HCT116 (cell line): ENCODE measurements around the gene CDAN1. TPM values are rescaled to one million over a fixed set of nuclear protein-coding genes. Genes with fewer than 3 reads are reported as not detected.
A peak's percentile ranks its signal among the peaks of the same experiment; 100 is the strongest.

Experiments used
- ATAC-seq: fragments of 200-7000 bp; cut with Tn5 transposase; 2 replicates; pipeline ENCODE4 v1.9.1; 2020; ENCODE audit warnings: mild to moderate bottlenecking, moderate library complexity
- BruUV-seq: library from RNA; stranded (reverse); fragments of 400-500 nt; replicated peaks from 2 replicates; lab custom pipeline; 2021; lab: Mats Ljungman, UMichigan
- CTCF ChIA-PET: fragments of 300-600 bp; sonication (Branson Sonifier 250); formaldehyde crosslinking; loops from one replicate; lab custom pipeline; 2021; ENCODE audit warnings: antibody characterized with exemption; lab: Charles Lee
- POLR2A ChIA-PET: fragments of 300-600, 350-600 bp; sonication (Branson Sonifier 250); formaldehyde crosslinking; loops from one replicate; lab custom pipeline; 2021; ENCODE audit warnings: antibody characterized with exemption; lab: Charles Lee
- RAD21 ChIA-PET, 2 experiments: fragments of 300-600 bp; sonication (Branson Sonifier 250); formaldehyde crosslinking; loops; one replicate each; lab custom pipeline; 2023; ENCODE audit warnings: low total read pairs in 2 of 2; ENCODE audit not compliant: uncharacterized antibody in 2 of 2, unreplicated experiment in 2 of 2, low non-redundant PET in 1 of 2; lab: Charles Lee
- DNase-seq: peaks from one replicate; pipeline ENCODE4 v3.0.0-alpha.2; 2010; ENCODE audit warnings: low read depth, low spot score
- H2AFZ ChIP-seq: fragments of 200-600 bp; shearing (Covaris generic), sonication (generic); 2 replicates; pipeline ENCODE4 v1.6.1; 2017; ENCODE audit warnings: low read depth, mixed run types, mixed read lengths, antibody characterized with exemption, low read length; ENCODE audit not compliant: poor library complexity, severe bottlenecking
- H3K27ac ChIP-seq: 2 replicates; pipeline ENCODE4 v1.5.1; 2012; ENCODE audit warnings: low read depth, low read length
- H3K27me3 ChIP-seq: fragments of 200-600 bp; sonication (generic); 2 replicates; pipeline ENCODE4 v1.6.1; 2016; ENCODE audit warnings: mixed run types, low read length, mixed read lengths; ENCODE audit not compliant: insufficient read depth
- H3K36me3 ChIP-seq, 2 experiments: fragments of 200-500 bp in 1 of 2; fragments of 200-600 bp in 1 of 2; sonication (Bioruptor generic) in 1 of 2; sonication (generic) in 1 of 2; 2 replicates each; pipeline versions ENCODE4 v1.5.1 to v1.6.1; 2014 to 2016; ENCODE audit warnings: low read length in 2 of 2, inconsistent platforms in 1 of 2, mixed read lengths in 1 of 2, mixed run types in 1 of 2; ENCODE audit not compliant: insufficient read depth in 2 of 2, control insufficient read depth in 1 of 2
- H3K4me1 ChIP-seq, 2 experiments: fragments of 200-600 bp in 1 of 2; sonication (generic) in 1 of 2; 2 replicates each; pipeline versions ENCODE4 v1.5.1 to v1.6.1; 2012 to 2017; ENCODE audit warnings: low read length in 2 of 2, inconsistent platforms in 1 of 2, mild to moderate bottlenecking in 1 of 2, mixed read lengths in 1 of 2, mixed run types in 1 of 2, moderate library complexity in 1 of 2; ENCODE audit not compliant: insufficient read depth in 2 of 2, control insufficient read depth in 1 of 2
- H3K4me2 ChIP-seq: fragments of 200-600 bp; sonication (generic); 2 replicates; pipeline ENCODE4 v1.6.1; 2017; ENCODE audit warnings: mixed run types, low read length, mixed read lengths
- H3K4me3 ChIP-seq, 2 experiments: fragments of 200-600 bp in 1 of 2; sonication (generic) in 1 of 2; replicated peaks in 1 of 2; 2 replicates each; pipeline ENCODE4 v1.5.1; 2011 to 2016; ENCODE audit warnings: low read length in 2 of 2, control low read depth in 1 of 2, low read depth in 1 of 2, mild to moderate bottlenecking in 1 of 2, mixed read lengths in 1 of 2, mixed run types in 1 of 2
- H3K79me2 ChIP-seq: fragments of 200-600 bp; sonication (generic); 2 replicates; pipeline ENCODE4 v1.6.1; 2017; ENCODE audit warnings: mild to moderate bottlenecking, mixed run types, low read length, moderate library complexity, mixed read lengths; ENCODE audit not compliant: insufficient read depth
- H3K9ac ChIP-seq: fragments of 200-600 bp; sonication (generic); 2 replicates; pipeline ENCODE4 v1.6.1; 2016; ENCODE audit warnings: low read length, mixed read lengths
- H3K9me2 ChIP-seq: fragments of 200-600 bp; sonication (generic), shearing (Covaris generic); 2 replicates; pipeline ENCODE4 v1.6.1; 2017; ENCODE audit warnings: mixed run types, mild to moderate bottlenecking, moderate library complexity; ENCODE audit not compliant: insufficient read depth
- H3K9me3 ChIP-seq, 2 experiments: fragments of 200-500 bp in 1 of 2; fragments of 200-600 bp in 1 of 2; sonication (Bioruptor generic) in 1 of 2; sonication (generic) in 1 of 2; 2 replicates each; pipeline ENCODE4 v1.6.1; 2014 to 2017; ENCODE audit warnings: low read length in 2 of 2, mixed read lengths in 2 of 2, inconsistent platforms in 1 of 2, low read depth in 1 of 2, mild to moderate bottlenecking in 1 of 2, mixed run types in 1 of 2, moderate library complexity in 1 of 2; ENCODE audit not compliant: control insufficient read depth in 1 of 2, insufficient read depth in 1 of 2
- H4K20me1 ChIP-seq: fragments of 200-600 bp; sonication (generic), shearing (Covaris generic); 2 replicates; pipeline ENCODE4 v1.6.1; 2017; ENCODE audit warnings: mixed run types, mild to moderate bottlenecking, moderate library complexity; ENCODE audit not compliant: insufficient read depth
- CBX3 ChIP-seq: IDR thresholded peaks from 2 replicates; pipeline ENCODE4 v1.6.1; 2012; ENCODE audit warnings: low read depth
- EGR1 ChIP-seq: IDR thresholded peaks from 2 replicates; pipeline ENCODE4 v1.6.1; 2012; ENCODE audit warnings: low read depth
- FOSL1 ChIP-seq: IDR thresholded peaks from 2 replicates; pipeline ENCODE4 v1.6.1; 2012; ENCODE audit warnings: low read depth
- POLR2A ChIP-seq: IDR thresholded peaks from 2 replicates; pipeline ENCODE4 v1.7.0; 2011; ENCODE audit warnings: borderline replicate concordance; ENCODE audit not compliant: insufficient read depth, insufficient read length; ENCODE audit errors: extremely low read depth
- POLR2AphosphoS5 ChIP-seq: IDR thresholded peaks from 2 replicates; pipeline ENCODE4 v1.6.1; 2011; ENCODE audit warnings: mild to moderate bottlenecking, low read depth, low read length, moderate library complexity
- SIN3A ChIP-seq: IDR thresholded peaks from 2 replicates; pipeline ENCODE4 v1.6.1; 2012; ENCODE audit warnings: low read depth
- TCF7L2 ChIP-seq: IDR thresholded peaks from 2 replicates; pipeline ENCODE4 v1.7.0; 2011; ENCODE audit warnings: borderline replicate concordance, inconsistent platforms; ENCODE audit not compliant: insufficient read depth, insufficient read length; ENCODE audit errors: extremely low read depth
- ZNF274 ChIP-seq: fragments of 200-500 bp; sonication (Bioruptor generic); IDR thresholded peaks from 2 replicates; pipeline ENCODE4 v1.6.1; 2014; ENCODE audit warnings: mild to moderate bottlenecking, low read depth, low read length, inconsistent platforms
- intact Hi-C: fragments of 100-400 bp; cut with micrococcal nuclease; formaldehyde crosslinking; loops from 2 replicates; pipeline ENCODE4 v1.10.0; 2022
- total RNA-seq: library from RNA; stranded (reverse); gene quantifications from one replicate; pipeline ENCODE4 v1.2.1, GENCODE V29; 2021; ENCODE audit not compliant: unreplicated experiment
- TF ChIP-seq, protein P1 (sequence below), 3 experiments: fragments of 200-600 bp in 1 of 3; sonication (generic) in 1 of 3; IDR thresholded peaks in 2 of 3; conservative IDR thresholded peaks in 1 of 3; 2 replicates each; pipeline ENCODE4 v1.5.1; 2012 to 2017; ENCODE audit warnings: low read depth in 2 of 3, low read length in 2 of 3, antibody characterized with exemption in 1 of 3, borderline replicate concordance in 1 of 3, control low read depth in 1 of 3, mild to moderate bottlenecking in 1 of 3, mixed read lengths in 1 of 3, mixed run types in 1 of 3, moderate library complexity in 1 of 3; ENCODE audit not compliant: insufficient read depth in 1 of 3
- TF ChIP-seq, protein P2 (sequence below): IDR thresholded peaks from 2 replicates; pipeline ENCODE4 v1.6.1; 2012
- TF ChIP-seq, protein P3 (sequence below): IDR thresholded peaks from 2 replicates; pipeline ENCODE4 v1.6.1; 2012; ENCODE audit warnings: low read depth

Gene CDAN1
- total RNA-seq, 1 experiment from 2014 or later = 22.4 TPM

DNA sequence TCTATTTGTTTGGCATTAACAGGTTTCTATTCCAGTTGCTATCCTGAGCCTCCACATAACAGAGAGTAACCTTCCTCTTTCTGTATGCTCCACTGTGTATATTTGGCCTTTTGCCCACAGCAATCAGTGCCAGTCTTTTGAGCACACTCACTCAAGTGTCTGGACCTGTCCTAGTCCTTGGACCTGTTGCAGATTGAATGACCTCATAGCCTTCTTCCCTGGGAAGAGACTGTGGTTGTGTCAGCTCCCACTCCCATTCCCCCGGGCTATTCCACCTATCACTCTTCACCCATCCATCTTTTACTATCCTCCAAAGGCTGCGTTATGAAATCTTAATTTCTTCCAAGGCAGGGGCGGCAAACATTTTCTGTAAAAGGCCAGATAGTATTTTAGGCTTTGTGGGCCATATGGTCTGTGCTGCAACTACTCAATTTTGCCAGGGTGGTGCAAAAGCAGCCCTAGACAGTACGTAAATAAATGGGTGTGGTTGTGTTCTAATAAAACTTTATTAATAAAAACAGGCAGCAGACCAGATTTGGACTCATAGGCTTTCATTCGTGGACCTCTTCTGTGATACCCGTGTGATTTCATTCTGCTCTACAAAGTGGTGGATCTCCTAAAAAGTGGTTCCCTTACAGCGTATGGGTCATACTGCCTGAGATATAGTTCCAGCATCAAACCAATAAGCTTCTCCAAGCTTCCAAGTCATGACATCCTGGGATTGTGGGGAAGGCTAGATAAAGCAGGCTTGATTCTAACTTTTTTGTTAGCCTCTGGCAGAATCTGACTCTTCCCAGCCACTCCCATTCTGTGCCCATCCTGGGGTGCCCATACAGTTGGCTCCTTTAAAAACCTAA, 57.4 kb downstream of the CDAN1 start:
- ChIA-PET CTCF (no interaction called here), POLR2A (no interaction called here), RAD21 (no interaction called here)
- H3K4me1 ChIP-seq = peaks cover 0 to 10% of the 10 kb centered on the region in 2 experiments; a peak in 2 of 4 replicates
- peak overlapping the region; percentile 11; the same call in 1 of the 2 replicates for H3K4me2 ChIP-seq
- TF ChIP-seq POLR2AphosphoS5 = no peak
- no peak for TF ChIP-seq EGR1
- no peak for TF ChIP-seq ZNF274
- TF ChIP-seq CBX3 = no peak
- TF ChIP-seq POLR2A = no peak
- TF ChIP-seq, protein P1, sequence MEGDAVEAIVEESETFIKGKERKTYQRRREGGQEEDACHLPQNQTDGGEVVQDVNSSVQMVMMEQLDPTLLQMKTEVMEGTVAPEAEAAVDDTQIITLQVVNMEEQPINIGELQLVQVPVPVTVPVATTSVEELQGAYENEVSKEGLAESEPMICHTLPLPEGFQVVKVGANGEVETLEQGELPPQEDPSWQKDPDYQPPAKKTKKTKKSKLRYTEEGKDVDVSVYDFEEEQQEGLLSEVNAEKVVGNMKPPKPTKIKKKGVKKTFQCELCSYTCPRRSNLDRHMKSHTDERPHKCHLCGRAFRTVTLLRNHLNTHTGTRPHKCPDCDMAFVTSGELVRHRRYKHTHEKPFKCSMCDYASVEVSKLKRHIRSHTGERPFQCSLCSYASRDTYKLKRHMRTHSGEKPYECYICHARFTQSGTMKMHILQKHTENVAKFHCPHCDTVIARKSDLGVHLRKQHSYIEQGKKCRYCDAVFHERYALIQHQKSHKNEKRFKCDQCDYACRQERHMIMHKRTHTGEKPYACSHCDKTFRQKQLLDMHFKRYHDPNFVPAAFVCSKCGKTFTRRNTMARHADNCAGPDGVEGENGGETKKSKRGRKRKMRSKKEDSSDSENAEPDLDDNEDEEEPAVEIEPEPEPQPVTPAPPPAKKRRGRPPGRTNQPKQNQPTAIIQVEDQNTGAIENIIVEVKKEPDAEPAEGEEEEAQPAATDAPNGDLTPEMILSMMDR (IDR thresholded peaks at IDR 0.05 in 2 of 3, conservative IDR thresholded peaks at IDR 0.05 in 1 of 3; ENCODE audit: borderline replicate concordance in 1 of 3, insufficient read depth in 1 of 3, low read depth in 2 of 3, low read length in 2 of 3) = no peak
- TF ChIP-seq TCF7L2 = no peak
- TF ChIP-seq SIN3A = no peak
- TF ChIP-seq, protein P2, sequence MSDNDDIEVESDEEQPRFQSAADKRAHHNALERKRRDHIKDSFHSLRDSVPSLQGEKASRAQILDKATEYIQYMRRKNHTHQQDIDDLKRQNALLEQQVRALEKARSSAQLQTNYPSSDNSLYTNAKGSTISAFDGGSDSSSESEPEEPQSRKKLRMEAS = no peak
- TF ChIP-seq, protein P3, sequence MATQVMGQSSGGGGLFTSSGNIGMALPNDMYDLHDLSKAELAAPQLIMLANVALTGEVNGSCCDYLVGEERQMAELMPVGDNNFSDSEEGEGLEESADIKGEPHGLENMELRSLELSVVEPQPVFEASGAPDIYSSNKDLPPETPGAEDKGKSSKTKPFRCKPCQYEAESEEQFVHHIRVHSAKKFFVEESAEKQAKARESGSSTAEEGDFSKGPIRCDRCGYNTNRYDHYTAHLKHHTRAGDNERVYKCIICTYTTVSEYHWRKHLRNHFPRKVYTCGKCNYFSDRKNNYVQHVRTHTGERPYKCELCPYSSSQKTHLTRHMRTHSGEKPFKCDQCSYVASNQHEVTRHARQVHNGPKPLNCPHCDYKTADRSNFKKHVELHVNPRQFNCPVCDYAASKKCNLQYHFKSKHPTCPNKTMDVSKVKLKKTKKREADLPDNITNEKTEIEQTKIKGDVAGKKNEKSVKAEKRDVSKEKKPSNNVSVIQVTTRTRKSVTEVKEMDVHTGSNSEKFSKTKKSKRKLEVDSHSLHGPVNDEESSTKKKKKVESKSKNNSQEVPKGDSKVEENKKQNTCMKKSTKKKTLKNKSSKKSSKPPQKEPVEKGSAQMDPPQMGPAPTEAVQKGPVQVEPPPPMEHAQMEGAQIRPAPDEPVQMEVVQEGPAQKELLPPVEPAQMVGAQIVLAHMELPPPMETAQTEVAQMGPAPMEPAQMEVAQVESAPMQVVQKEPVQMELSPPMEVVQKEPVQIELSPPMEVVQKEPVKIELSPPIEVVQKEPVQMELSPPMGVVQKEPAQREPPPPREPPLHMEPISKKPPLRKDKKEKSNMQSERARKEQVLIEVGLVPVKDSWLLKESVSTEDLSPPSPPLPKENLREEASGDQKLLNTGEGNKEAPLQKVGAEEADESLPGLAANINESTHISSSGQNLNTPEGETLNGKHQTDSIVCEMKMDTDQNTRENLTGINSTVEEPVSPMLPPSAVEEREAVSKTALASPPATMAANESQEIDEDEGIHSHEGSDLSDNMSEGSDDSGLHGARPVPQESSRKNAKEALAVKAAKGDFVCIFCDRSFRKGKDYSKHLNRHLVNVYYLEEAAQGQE = no peak
- no peak for TF ChIP-seq FOSL1
- no peaks in the 10 kb centered on the region for H3K79me2 ChIP-seq
- no peak overlapping the region for H3K9ac ChIP-seq
- H2AFZ ChIP-seq = no peak overlapping the region
- no peaks in the 10 kb centered on the region for H4K20me1 ChIP-seq
- intact Hi-C loops = no loop called here
- H3K36me3 ChIP-seq = peaks cover 0 to 4% of the 10 kb centered on the region in 2 experiments; a peak in 1 of 4 replicates
- H3K9me2 ChIP-seq = no peaks in the 10 kb centered on the region
- no peak for DNase-seq
- no peaks in the 10 kb centered on the region for H3K27me3 ChIP-seq
- H3K27ac ChIP-seq = no peak overlapping the region
- 0 out of 2 replicates have a peak, but pooled peaks have one; percentile 14 for ATAC-seq
- no peaks in the 10 kb centered on the region for H3K9me3 ChIP-seq
- no peak overlapping the region for H3K4me3 ChIP-seq
- BruUV-seq = no TSS peak
